OCI-LY7 (cell line): ENCODE results near the gene GGTLC2.

ENCODE experiments used
- EZH2phosphoT487 ChIP-seq: fragments of 200-600 bp; sonication (generic); IDR thresholded peaks from 2 replicates; pipeline ENCODE4 v1.6.1; 2018; ENCODE audit warnings: low read depth, borderline replicate concordance, mild to moderate bottlenecking, mixed run types, antibody characterized with exemption, low read length, moderate library complexity, mixed read lengths
- TF ChIP-seq, protein P1 (sequence below): fragments of 200-600 bp; sonication (generic); conservative IDR thresholded peaks from 2 replicates; pipeline ENCODE4 v1.5.1; 2014; ENCODE audit warnings: mild to moderate bottlenecking, antibody characterized with exemption, low read length, moderate library complexity, mixed read lengths

DNA sequence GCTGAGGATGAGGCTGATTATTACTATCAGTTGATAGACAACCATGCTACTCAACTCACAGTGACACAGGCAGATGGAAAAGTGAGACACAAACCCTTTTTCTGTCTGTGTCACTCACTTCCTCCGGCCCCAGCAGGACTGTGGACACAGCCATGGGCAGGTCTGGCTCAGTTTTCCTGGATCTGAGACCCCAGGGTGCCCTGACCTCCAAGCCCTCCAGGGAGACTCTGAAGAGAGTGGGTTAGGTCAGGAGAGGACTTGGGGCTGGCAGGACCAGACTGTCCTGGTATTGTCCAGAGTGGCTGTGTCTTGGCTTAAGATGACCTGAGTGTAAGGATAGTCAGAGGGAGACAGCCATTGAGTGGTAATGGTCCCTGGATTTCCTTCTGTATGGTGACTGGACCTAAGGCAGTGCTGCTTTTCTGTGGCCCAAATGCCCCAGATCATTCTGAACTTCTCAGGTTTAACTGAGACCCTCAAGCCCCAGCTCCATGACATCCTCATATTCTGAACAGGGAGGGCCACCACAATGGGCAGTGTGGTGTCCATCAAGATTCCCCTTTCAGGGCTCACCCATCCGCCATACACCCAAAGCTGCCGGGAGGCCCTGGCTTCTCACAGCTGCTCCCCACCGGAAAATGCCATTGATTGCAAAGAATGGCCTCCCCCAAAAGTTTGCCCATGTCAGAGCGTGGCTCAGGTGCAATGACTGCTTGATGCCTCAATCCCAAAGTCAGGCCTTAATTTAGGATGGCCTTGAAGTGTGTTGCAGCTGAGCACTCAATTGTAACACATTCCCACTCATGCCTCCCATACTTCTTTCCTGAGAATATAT lies 49.2 kb upstream of the GGTLC2 start:
- TF ChIP-seq, protein P1, sequence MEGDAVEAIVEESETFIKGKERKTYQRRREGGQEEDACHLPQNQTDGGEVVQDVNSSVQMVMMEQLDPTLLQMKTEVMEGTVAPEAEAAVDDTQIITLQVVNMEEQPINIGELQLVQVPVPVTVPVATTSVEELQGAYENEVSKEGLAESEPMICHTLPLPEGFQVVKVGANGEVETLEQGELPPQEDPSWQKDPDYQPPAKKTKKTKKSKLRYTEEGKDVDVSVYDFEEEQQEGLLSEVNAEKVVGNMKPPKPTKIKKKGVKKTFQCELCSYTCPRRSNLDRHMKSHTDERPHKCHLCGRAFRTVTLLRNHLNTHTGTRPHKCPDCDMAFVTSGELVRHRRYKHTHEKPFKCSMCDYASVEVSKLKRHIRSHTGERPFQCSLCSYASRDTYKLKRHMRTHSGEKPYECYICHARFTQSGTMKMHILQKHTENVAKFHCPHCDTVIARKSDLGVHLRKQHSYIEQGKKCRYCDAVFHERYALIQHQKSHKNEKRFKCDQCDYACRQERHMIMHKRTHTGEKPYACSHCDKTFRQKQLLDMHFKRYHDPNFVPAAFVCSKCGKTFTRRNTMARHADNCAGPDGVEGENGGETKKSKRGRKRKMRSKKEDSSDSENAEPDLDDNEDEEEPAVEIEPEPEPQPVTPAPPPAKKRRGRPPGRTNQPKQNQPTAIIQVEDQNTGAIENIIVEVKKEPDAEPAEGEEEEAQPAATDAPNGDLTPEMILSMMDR: no peak
- no peak for TF ChIP-seq EZH2phosphoT487
